Chondrocyte (in vitro differentiated cells): ENCODE results near the gene JAK1. TPM values are rescaled to one million over a fixed set of nuclear protein-coding genes. Genes with fewer than 3 reads are reported as not detected.
"Not testable (repeated sequence)": the region's sequence is repeated elsewhere in the genome, so short reads cannot be mapped to it uniquely, and the experiment has no call there.

Experiments used
- DNase-seq: peaks from one replicate; pipeline ENCODE4 v3.0.0; 2021; ENCODE audit warnings: mixed read lengths, low spot score
- H3K27ac Mint-ChIP-seq: one replicate; pipeline ENCODE4 v1.8.0; 2021; ENCODE audit warnings: mild to moderate bottlenecking, moderate library complexity, mixed read lengths; ENCODE audit not compliant: unreplicated experiment
- H3K27me3 Mint-ChIP-seq: 2 replicates; pipeline ENCODE4 v1.8.0; 2021; ENCODE audit warnings: low read depth, mixed read lengths
- H3K36me3 Mint-ChIP-seq: 2 replicates; pipeline ENCODE4 v1.8.0; 2021; ENCODE audit warnings: low read depth, mixed read lengths
- H3K4me1 Mint-ChIP-seq: 2 replicates; pipeline ENCODE4 v1.8.0; 2021; ENCODE audit warnings: low read depth, mild to moderate bottlenecking, mixed read lengths
- H3K4me3 Mint-ChIP-seq: one replicate; pipeline ENCODE4 v1.8.0; 2021; ENCODE audit warnings: mild to moderate bottlenecking, moderate library complexity, mixed read lengths; ENCODE audit not compliant: unreplicated experiment
- H3K9me3 Mint-ChIP-seq: 2 replicates; pipeline ENCODE4 v1.8.0; 2021; ENCODE audit warnings: low read depth, mixed read lengths
- CTCF ChIP-seq: fragments of 200-600 bp; sonication (generic); IDR thresholded peaks from 2 replicates; pipeline ENCODE4 v1.5.0; 2021; ENCODE audit warnings: antibody characterized with exemption, mild to moderate bottlenecking, moderate library complexity
- total RNA-seq: library from RNA; stranded (reverse); gene quantifications from 3 replicates; pipeline ENCODE4 v1.2.1, GENCODE V29; 2021

The JAK1 gene
- total RNA-seq, 1 donor from 2014 or later = 112 TPM

GRCh38 chr1:64822621-64823020 is 143.7 kb downstream of the JAK1 start:
- no peak overlapping the region for H3K4me3 Mint-ChIP-seq
- no peak for TF ChIP-seq CTCF
- no peak for DNase-seq
- H3K36me3 Mint-ChIP-seq = peaks cover 3% of the 10 kb centered on the region
- H3K27me3 Mint-ChIP-seq = no peaks in the 10 kb centered on the region
- H3K4me1 Mint-ChIP-seq = peaks cover 17% of the 10 kb centered on the region
- no peaks in the 10 kb centered on the region for H3K9me3 Mint-ChIP-seq
- peak overlapping the region; percentile 11 for H3K27ac Mint-ChIP-seq

GRCh38 chr1:64820572-64820971 is 145.8 kb downstream of the JAK1 start:
- H3K9me3 Mint-ChIP-seq, H3K27ac Mint-ChIP-seq, DNase-seq, H3K4me3 Mint-ChIP-seq, H3K27me3 Mint-ChIP-seq: not testable (repeated sequence)
- Mint-ChIP-seq H3K4me1 (peaks cover 17% of the 10 kb centered on the region), H3K36me3 (peaks cover 17% of the 10 kb centered on the region)

- H3K36me3 Mint-ChIP-seq = peaks cover 20% of the 10 kb centered on the region
- DNase-seq, H3K4me3 Mint-ChIP-seq, H3K27me3 Mint-ChIP-seq, H3K4me1 Mint-ChIP-seq, H3K27ac Mint-ChIP-seq, H3K9me3 Mint-ChIP-seq: not testable (repeated sequence)
Measured at GRCh38 chr1:64817364-64817763, 149.0 kb downstream of the JAK1 start.

- Mint-ChIP-seq H3K4me3 (no peak overlapping the region), H3K4me1 (peaks cover 3% of the 10 kb centered on the region), H3K9me3 (no peaks in the 10 kb centered on the region), H3K36me3 (peaks cover 20% of the 10 kb centered on the region), H3K27me3 (no peaks in the 10 kb centered on the region), H3K27ac (no peak overlapping the region)
- no peak for TF ChIP-seq CTCF
- no peak for DNase-seq
Measured at GRCh38 chr1:64814427-64814826, 151.9 kb downstream of the JAK1 start.

GRCh38 chr1:64811131-64811530 is 155.2 kb downstream of the JAK1 start:
- H3K36me3 Mint-ChIP-seq = peaks cover 12% of the 10 kb centered on the region
- no peak overlapping the region for H3K4me3 Mint-ChIP-seq
- H3K27ac Mint-ChIP-seq = no peak overlapping the region
- H3K9me3 Mint-ChIP-seq = no peaks in the 10 kb centered on the region
- no peak for DNase-seq
- H3K4me1 Mint-ChIP-seq = peaks cover 3% of the 10 kb centered on the region
- H3K27me3 Mint-ChIP-seq = no peaks in the 10 kb centered on the region
- TF ChIP-seq CTCF = no peak

- Mint-ChIP-seq H3K4me3 (no peak overlapping the region), H3K27me3 (no peaks in the 10 kb centered on the region), H3K36me3 (peaks cover 9% of the 10 kb centered on the region), H3K27ac (no peak overlapping the region), H3K9me3 (no peaks in the 10 kb centered on the region), H3K4me1 (peaks cover 3% of the 10 kb centered on the region)
- DNase-seq = no peak
- no peak for TF ChIP-seq CTCF
Measured at GRCh38 chr1:64810001-64810400, 156.3 kb downstream of the JAK1 start.
